Measurements from ENCODE around the gene AKIRIN1. TPM values are rescaled to one million over a fixed set of nuclear protein-coding genes. Genes with fewer than 3 reads are reported as not detected.
"Not testable (repeated sequence)": the region's sequence is repeated elsewhere in the genome, so short reads cannot be mapped to it uniquely, and the experiment has no call there.

Gene AKIRIN1
- polyA plus RNA-seq, 12 donors, result 29.1 to 59.5 (median 43.2) TPM; not detected in 1

DNA sequence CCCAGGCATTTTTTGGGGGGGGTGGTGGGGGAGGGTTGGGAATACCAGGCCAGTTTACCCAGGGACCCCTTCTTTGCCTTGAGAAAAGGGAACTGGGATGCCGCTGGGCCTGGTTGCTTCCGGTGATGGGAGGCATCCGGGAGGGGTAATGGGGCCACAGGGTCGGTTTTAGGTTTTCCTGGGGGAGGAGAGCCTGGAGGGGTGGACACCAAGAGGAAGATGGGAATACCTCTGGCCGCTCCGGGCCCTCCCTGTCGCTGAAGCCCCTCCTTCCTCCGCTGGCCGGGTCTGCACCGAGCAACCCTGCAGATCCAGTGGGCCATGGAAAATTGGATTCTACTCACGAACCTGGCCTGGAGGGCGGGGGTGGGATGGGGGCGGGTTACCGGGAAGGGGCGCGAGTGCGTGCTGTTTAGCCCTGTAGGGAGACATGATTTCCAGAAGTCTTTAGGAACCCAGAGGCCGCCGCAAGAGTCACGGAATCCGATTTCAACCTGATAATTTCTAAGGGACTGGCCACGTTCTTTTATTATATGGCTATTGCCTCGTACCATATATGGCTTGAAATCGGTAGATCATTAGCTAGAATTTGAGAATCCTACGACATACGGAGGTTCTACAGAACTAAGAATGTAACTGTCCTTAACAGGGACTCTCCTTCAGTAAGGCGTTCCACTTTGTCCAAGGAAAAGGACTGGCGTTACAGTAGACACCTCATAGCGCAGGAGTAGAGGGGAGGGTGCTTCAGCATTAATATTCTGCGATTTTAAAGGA, 749 bp downstream of the AKIRIN1 start:
- DNase-seq, result peak; percentile 41

DNA sequence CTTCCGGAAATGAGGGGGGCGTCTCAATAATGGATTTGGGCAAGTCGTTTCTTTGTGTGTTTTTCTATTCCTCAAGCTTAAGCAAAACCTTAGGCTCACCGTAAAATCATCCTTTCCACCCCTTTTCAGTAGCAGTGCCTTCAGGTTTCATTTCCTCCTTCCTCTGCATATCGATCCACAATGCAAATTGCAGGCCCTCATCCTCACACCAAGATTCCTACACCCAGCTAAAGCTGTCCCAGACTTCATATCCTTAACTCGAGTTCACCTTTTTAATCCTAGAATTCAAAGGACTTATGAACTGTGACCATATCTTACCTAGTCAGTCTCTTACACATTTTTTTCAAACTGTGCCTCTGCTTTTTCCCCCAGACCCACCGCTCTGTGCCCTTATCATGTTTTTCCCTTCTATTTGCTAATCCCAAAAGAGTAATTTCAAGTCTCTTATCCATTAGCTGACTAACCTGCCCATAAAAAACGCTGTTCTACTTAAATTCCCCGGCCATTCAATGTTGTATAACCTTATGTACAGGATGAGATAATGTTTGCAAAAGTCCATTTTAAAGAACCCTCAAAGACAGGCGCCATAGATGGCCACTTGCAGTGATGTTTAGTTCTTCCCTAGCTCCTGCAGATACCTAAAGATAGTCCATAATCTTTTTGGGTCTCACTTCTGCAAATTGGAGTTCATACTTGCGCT, 1.5 kb downstream of the AKIRIN1 start:
- no peak for DNase-seq

DNA sequence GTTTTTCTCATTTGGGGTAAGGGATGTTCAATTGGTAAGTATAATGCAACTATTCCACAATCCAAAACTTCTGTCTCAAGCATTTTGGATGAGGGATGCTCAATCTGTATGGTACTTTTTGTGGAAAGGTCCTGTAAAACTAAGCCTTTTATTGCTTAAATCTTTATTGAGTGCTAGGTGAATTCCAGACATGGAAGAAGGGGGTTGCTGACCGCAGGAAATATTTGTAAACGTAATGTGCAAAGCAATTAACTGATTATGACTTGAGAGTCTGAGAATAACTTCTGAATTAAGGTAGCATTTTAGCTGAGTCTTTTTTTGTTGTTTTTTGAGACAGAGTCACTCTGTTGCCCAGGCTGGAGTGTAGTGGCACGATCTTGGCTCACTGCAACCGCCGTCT, 3.1 kb downstream of the AKIRIN1 start:
- no peak for DNase-seq

DNA sequence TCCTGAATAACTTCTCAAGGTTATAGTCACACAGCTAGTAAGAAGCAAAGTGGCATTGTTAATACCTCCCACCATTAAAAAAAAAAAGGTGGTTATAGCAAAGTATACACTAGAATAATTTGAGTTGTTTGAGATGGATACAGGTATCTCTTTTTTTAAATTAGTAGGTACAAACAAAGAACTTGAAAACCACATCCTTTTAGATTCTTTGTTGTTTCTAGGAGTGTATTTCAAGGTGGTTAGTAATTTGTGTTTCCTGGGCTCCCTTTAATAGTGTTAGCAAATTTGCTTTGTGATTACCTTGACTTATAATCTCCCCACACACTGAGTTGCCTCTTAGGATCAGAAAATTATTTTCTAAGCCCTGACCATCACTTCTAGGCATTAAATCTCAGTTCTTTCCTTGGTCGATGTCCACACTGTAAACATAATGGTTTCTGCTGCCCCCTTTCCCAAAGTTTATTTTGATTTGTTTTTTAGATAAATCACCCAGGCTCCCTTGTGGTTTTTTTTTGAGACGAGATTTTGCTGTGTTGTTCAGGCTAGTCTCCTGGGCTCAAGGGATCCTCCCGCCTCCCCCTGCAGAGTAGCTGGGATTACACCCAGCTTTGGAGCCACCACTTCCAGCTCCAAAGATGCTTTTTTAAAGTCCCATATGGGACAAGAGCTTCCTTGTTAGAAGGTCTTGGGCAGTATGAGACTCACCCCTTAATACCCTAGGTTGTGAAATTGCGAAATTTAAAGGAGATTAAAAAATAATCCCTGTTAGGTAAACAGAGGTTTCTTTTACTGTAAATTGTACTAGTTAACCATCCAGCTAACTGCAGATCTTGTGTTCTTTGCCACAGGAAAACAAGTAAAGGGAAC, 6.2 kb downstream of the AKIRIN1 start:
- no peak for DNase-seq

DNA sequence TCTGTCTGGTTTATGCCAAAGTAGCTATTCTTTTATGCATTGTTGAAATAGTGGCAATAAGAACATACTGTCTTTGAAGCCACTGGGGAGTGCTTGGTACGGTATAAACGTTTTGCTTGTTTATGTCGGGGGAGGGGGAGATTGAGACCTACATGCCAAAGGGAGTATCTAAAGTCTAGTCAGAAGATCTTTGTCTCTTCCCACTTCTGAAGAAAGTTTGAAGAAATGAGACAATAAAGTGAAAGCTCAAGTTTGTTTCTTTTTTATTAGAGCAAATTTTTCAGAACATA, 6.8 kb downstream of the AKIRIN1 start:
- DNase-seq, result no peak

DNA sequence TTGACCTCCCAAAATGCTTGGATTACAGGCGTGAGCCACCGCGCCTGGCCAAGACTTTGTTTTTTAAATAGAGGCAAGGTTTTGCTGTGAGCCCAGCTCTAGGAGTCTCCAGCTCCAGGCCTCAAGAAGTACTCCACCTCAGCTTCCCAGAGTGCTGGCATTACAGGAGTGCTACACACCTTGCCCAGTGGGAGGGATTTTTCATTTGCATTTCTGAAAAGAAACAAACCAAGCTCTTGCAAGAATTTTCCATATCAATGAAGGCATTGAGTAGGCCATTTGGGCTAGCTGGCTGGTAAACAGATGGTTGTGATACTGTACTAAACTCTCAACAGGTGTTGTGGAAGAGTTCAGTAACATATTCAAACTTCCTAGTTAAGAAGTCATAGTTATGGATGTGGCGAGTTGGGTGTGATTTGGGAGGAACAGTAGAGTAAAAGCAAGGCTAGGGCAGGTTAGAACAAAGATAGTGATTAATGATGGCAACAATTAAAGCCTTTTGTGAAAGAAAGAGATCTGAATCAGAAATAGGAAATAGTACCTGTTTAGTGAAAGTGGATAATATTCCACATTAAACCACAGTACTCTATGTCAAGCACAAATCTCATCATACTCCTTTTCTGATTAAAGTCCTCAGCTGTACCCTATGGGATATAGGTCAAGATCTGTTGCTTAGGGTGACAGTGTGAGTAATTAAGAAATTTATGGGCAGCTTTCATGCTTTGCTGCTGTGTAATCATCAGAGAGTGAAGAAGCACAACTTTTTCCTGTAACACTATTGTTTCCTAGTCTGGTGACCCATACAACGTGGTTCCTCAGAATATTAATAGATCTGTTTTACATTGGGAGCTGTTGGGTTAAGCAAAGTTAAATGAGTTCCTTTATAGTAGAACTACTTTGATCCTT, 10.7 kb downstream of the AKIRIN1 start:
- no peak for DNase-seq

DNA sequence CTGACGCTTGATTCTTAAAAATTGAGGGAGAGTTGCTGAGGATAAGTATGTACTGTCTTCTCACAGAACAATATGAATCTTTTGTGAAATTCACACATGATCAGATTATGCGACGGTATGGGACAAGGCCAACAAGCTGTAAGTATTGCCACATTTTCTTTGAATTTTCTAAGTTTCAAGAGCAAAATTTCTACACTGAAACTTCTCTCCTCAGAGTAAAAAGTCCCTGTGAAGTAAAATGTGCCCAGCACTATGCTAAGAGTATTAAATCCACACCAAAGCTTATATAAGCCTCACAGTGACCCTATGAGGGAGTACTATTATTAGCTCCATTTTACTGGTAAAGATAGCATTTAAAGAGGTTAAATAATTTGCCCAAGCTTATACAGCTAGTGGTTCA, 12.2 kb downstream of the AKIRIN1 start:
- no peak for DNase-seq

DNA sequence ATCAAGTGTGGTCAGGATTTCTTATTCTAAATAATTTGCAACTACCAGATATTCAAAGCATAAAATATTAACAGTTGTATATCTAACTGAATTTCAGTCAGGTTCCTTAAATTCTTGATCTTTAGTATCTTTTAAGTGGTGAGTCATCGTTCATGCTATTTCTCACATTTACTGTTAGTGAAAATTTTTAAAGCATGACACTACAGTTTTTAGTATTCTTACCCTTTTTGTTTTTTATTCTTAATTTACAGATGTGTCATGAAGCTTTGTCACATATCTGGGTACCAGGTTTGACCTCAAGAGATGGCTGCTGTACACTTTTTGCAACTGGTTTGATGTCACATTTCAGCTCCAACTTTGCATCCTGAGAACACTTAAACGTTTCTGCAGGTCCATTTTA, 12.7 kb downstream of the AKIRIN1 start:
- no peak for DNase-seq

DNA sequence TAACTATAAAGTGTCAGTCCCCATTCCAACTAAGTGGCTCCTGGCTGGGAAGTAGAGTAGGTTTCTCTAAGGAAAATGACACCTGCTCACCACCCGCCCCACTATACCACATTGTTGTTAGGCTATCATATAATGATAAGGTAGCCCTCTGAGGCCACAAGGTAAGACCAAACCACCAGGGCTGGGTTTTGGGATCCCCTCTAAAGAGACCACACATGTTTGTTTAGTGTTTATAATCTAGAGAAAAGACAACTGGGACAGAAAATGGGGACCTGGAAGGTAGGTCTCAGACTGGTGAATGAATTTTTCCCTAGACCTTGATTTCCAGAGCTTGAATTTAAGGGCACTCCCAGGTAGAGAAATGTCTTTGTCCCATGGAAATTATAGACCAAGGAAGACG, 15.2 kb downstream of the AKIRIN1 start:
- no peak for DNase-seq

DNA sequence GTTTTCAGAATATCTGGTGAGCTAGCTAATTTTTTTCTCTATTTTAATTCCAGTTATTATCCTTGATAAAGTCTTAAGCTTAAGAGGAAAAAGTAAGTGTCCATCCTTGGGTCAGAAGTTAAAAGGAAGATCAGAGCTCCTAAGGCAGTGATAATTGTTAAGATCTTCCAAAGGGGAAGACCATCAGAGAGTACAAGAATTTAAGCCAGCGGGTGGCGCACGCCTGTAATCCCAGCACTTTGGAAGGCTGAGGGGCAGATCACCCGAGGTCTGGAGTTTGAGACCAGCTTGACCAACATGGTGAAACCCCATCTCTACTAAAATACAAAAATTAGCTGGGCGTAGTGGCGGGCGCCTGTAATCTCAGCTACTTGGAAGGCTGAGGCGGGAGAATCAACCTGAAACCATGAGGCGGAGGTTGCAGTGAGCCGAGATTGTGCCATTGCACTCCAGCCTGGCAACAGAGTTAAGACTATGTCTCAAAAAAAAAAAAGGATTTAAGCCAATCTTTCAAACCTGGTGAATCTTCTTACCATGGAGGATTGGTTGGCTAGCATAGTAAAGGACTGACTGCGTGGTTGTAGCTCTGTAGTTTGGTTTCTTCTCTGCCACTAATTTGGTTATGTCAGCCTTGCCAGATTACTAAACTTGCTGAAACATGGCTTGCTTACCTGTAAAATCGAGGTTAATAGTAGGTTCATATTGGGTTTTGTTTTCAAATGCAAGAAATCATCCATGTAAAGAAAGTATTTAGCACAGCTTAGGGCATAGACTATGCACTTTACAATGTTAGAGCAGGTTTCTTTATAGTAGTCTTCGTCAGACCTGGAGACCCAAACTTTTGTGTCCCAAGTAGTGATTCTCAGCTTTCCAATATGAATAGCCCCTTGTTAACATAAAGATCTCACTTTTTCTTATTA, 15.9 kb downstream of the AKIRIN1 start:
- DNase-seq, result no peak

DNA sequence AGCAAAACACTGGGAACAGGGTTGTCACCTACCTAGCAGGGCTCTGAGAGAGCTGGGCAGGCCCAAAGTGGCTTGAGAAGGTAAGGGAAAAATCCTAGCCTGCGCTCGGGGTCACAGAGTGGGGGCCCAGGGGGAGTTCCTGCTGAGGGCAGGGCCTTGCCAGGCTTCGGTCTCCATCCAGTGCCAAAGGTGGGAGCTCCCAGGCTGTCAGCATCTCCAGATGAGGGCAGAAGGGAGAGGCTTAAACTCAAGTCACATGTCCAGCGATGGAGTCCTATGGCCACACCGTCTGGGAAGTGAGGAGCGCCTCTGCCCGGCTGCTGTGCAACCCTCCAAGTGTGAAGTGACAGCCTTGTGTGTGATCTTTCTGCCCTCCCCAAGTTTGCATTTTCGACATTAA, 23.9 kb downstream of the AKIRIN1 start:
- not testable (repeated sequence) for DNase-seq

DNA sequence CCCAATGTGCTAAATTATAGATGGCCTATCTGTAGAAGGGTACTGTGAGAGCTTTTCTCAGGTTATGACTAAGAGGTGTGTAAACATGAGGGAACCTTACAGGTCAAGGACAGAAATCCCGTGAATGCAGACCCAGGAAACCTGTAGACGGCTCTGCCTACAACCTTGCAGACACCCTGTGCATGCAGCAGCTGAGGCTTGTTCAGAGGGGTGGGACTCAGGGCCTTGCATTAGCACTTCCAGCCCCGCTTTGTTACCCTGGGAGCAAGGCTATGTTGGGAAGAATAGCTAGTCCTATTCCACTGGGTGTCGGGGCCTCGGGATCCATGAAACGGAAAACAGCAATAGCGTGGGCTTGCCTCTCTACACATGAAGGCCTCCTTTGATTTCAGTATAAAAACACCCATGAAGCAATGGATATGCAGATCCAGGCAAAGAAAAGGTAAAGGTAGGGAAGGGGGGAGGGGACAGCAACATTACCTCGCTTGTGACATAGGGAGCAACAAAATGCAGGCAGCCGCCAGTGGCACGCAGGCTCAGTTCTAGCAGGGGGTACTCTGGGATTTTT, 25.6 kb downstream of the AKIRIN1 start:
- DNase-seq, result no peak

DNA sequence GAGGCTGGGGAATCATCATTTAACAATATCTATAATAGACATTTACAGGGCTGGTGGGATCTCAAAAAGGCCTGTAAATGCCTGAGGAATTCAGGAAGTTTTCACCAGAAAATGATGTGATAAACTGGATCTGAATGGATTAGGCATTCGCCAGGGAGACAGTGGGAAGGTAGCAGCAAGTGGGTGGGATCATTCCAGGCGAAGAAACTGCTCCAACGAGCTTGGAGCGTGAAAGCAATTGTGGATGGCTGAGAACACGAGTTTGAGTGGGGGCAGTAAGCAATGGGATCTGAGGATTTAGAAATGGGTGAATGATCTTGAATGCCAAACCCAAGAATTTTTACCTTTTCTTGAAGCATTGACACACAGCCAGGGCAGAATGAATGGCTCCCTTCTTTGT, 26.2 kb downstream of the AKIRIN1 start:
- no peak for DNase-seq

DNA sequence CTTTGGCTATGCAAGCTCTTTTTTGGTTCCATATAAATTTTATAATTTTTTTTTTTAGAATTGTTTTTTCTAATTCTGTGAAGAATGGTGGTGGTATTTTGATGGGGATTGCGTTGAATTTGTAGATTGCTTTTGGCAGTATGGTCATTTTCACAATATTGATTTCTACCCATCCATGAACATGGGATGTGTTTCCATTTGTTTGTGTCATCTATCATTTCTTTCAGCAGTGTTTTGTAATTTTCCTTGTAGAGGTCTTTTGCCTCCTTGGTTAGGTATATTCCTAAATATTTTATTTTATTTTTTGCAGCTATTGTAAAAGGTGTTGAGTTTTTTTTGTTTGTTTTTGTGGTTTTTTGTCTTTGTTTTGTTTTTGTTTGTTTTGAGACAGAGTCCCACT, 29.4 kb downstream of the AKIRIN1 start:
- DNase-seq, result not testable (repeated sequence)

DNA sequence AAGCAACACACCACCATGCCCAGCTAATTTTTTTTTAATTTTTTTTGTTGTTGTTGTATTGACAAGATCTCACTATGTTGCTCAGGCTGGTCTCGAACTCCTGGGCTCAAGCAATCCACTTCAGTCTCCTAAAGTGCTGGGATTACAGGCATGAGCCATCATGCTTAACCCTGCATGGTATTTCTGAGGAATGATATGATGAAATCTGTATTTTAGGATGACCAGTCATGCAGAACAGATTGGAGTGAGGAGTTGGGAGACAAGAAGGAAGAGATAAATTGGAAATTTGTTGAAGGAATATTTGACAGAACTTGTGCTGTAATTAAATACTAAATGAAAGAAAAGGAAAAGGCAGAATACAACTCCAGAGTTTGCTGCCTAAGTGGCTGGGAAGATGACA, 30.4 kb downstream of the AKIRIN1 start:
- no peak for DNase-seq

DNA sequence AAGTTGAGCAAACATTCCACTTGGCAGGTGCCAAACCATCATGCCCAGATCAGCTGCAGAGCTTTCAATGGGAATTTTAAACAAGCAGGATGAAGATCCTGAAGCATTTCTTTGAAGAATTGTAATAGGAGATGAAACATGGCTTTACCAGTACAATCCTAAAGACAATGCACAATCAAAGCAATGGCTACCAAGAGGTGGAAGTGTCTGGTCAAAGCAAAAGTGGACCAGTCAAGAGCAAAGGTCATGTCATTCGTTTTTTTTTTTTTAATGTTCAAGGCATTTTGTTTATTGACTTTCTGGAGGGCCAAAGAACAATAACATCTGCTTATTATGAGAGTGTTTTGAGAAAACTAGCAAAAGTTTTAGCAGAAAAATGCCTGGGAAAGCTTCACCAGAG, 32.1 kb downstream of the AKIRIN1 start:
- DNase-seq, result no peak

DNA sequence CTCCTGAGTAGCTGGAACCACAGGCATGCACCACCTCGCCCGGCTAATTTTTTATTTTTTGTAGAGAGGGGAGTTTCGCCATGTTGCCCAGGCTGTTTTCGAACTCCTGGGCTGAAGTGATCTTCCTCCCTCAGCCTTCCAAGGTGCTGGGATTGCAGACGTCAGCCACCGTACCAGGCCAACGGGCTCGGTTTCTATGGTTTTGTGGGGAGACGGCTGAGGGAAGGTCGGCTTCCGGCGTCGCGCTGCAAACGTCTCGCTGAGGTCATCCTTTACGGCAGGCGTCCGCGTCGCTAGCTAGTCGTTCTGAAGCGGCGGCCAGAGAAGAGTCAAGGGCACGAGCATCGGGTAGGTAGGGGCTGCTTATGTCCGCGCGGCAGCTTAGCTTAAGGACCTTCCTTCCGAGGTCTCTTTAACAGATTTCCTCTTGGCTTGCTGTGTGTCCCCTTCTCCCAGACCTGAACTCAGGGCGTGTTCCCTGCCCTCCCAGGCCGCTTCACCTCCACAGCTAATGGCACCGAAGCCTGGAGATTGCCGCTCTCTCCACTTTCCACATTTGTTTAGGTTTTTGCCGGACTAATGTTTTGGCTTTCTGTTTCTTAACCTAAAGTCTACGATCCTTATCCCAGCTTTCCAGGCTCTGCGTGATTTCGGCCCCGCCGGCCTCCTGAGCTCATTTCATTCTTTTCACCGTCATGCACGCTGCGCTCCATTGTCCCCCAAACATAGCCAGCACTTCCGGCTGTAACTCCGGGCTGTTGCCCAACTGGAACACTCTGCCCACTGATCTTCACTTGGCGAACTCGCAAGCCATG, 35.2 kb downstream of the AKIRIN1 start, which contains the start of gene NDUFS5:
TSS of gene NDUFS5 (plus strand) at position 300 of the 815 bp plus-strand sequence. CDS start 2,375 bp downstream, outside the sequence.
- DNase-seq, result peak; percentile 92

DNA sequence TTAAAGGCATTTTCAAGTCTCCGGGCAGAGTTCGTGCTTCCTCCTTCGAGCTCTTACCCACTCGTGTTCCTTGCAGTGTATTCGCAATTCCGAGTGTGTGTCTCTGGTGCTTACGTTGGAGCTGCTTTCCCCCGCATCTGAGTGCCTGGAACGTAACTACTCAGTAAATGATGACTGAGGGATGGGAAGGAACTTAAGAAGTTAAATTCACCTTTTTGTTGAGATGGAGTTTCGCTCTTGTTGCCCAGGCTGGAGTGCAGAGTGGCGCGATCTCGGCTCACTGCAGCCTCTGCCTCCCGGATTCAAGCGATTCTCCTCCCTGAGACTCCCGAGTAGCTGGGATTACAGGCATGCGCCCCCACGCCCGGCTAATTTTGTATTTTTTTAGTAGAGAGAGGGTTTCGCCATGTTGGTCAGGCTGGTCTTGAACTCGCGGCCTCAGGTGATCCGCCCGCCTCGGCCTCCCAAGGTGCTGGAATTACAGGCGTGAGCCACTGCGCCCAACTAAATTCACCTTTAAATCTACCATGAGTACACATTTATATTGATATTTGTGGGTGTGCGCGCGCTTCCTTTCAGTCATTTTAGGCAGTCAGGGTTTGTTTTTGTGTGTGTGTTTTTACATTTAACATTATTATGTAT, 35.9 kb downstream of the AKIRIN1 start:
- no peak for DNase-seq

All from muscle of arm (tissue), 12 donors.